ENCODE data around the gene TPK1.
"Not testable (repeated sequence)": the region's sequence is repeated elsewhere in the genome, so short reads cannot be mapped to it uniquely, and the experiment has no call there.

Gene TPK1

GRCh38 chr7:144474800-144475615 lies 360.8 kb downstream of the TPK1 start:
- DNase-seq (ENCODE audit: low spot score), result no peak

- DNase-seq (ENCODE audit: low spot score), result no peak
Observed at GRCh38 chr7:144474363-144474762, 361.5 kb downstream of the TPK1 start.

GRCh38 chr7:144473908-144474307 lies 361.9 kb downstream of the TPK1 start:
- DNase-seq (ENCODE audit: low spot score), result no peak

GRCh38 chr7:144470078-144470477 lies 365.8 kb downstream of the TPK1 start:
- DNase-seq (ENCODE audit: low spot score), result no peak

- DNase-seq (ENCODE audit: low spot score), result no peak
Observed at GRCh38 chr7:144468990-144469732, 366.7 kb downstream of the TPK1 start.

- no peak for DNase-seq (ENCODE audit: low spot score)
Observed at GRCh38 chr7:144459635-144460034, 376.2 kb downstream of the TPK1 start.

GRCh38 chr7:144455040-144455404 lies 380.8 kb downstream of the TPK1 start:
- no peak for DNase-seq (ENCODE audit: low spot score)

- no peak for DNase-seq (ENCODE audit: low spot score)
Observed at GRCh38 chr7:144454256-144455039, 381.4 kb downstream of the TPK1 start.

GRCh38 chr7:144452064-144452463 lies 383.8 kb downstream of the TPK1 start:
- DNase-seq (ENCODE audit: low spot score), result no peak

- DNase-seq (ENCODE audit: low spot score), result no peak
Observed at GRCh38 chr7:144445590-144445989, 390.3 kb downstream of the TPK1 start.

- DNase-seq (ENCODE audit: low spot score), result no peak
Observed at GRCh38 chr7:144439717-144440205, 396.1 kb downstream of the TPK1 start.

- DNase-seq (ENCODE audit: low spot score), result no peak
Observed at GRCh38 chr7:144438759-144439158, 397.1 kb downstream of the TPK1 start.

- peak; percentile 30 for DNase-seq (ENCODE audit: low spot score)
Observed at GRCh38 chr7:144437370-144438191, 398.3 kb downstream of the TPK1 start.

- no peak for DNase-seq (ENCODE audit: low spot score)
Observed at GRCh38 chr7:144436500-144436899, 399.4 kb downstream of the TPK1 start.

- no peak for DNase-seq (ENCODE audit: low spot score)
Observed at GRCh38 chr7:144428431-144428830, 407.4 kb downstream of the TPK1 start.

- not testable (repeated sequence) for DNase-seq (ENCODE audit: low spot score)
Observed at GRCh38 chr7:144427539-144427938, 408.3 kb downstream of the TPK1 start.

- not testable (repeated sequence) for DNase-seq (ENCODE audit: low spot score)
Observed at GRCh38 chr7:144418931-144419330, 416.9 kb downstream of the TPK1 start.

GRCh38 chr7:144416341-144416740 lies 419.5 kb downstream of the TPK1 start:
- no peak for DNase-seq (ENCODE audit: low spot score)

- no peak for DNase-seq (ENCODE audit: low spot score)
Observed at GRCh38 chr7:144415858-144416257, 420.0 kb downstream of the TPK1 start.

GRCh38 chr7:144414815-144415214 lies 421.0 kb downstream of the TPK1 start:
- no peak for DNase-seq (ENCODE audit: low spot score)

GRCh38 chr7:144410441-144410840 lies 425.4 kb downstream of the TPK1 start:
- DNase-seq (ENCODE audit: low spot score), result no peak

GRCh38 chr7:144408121-144408520 lies 427.7 kb downstream of the TPK1 start:
- DNase-seq (ENCODE audit: low spot score), result no peak

Data from cerebellar cortex (tissue), 1 donor.